K562 (cell line): ENCODE measurements around the gene GARIN5B. TPM values are rescaled to one million over a fixed set of nuclear protein-coding genes. Genes with fewer than 3 reads are reported as not detected.

Experiments
- ATAC-seq: fragments of 200-7000 bp; cut with Tn5 transposase; 3 replicates; pipeline ENCODE4 v1.9.1; 2020; ENCODE audit warnings: moderate library complexity
- BruUV-seq: library from RNA; stranded (reverse); fragments of 400-500 nt; replicated peaks from 2 replicates; lab custom pipeline; 2021; lab: Mats Ljungman, UMichigan
- CTCF ChIA-PET: fragments of 300-600 bp; formaldehyde crosslinking; extraction: SDS; loops from one replicate; lab custom pipeline; 2021; ENCODE audit warnings: low intra/inter-chr PET ratio; lab: Yijun Ruan, JAX
- POLR2A ChIA-PET: fragments of 300-600, 350-650 bp; sonication (Branson Sonifier 250); formaldehyde crosslinking; extraction: SDS; loops from one replicate; lab custom pipeline; 2021; ENCODE audit warnings: antibody characterized with exemption, inconsistent platforms; lab: Yijun Ruan, JAX
- DNase-seq, 4 experiments: peaks; one replicate each; pipeline versions ENCODE4 v3.0.0 to v3.0.0-alpha.2; 2011 to 2018; ENCODE audit warnings: low spot score in 3 of 4, mixed read lengths in 3 of 4; ENCODE audit errors: extremely low read depth in 1 of 4
- FAIRE-seq: peaks from 2 replicates; lab custom pipeline; 2011; peaks lifted over from hg19 to GRCh38; lab: Jason Lieb, UNC
- H2AFZ ChIP-seq: 2 replicates; pipeline ENCODE4 v1.6.0; 2011; ENCODE audit warnings: low read depth, low read length, control low read depth, inconsistent platforms
- H3K27ac ChIP-seq: fragments of 200-600 bp; 3 replicates; pipeline ENCODE4 v1.8.0; 2011; ENCODE audit warnings: low read depth, mild to moderate bottlenecking, control low read depth, inconsistent platforms, low read length, moderate library complexity, mixed read lengths; ENCODE audit errors: extremely low read depth
- H3K27me3 ChIP-seq, 2 experiments: fragments of 300-600 bp in 1 of 2; 2 replicates in 1 of 2; 3 replicates in 1 of 2; pipeline versions ENCODE4 v1.6.0 to v1.8.0; 2011; ENCODE audit warnings: inconsistent platforms in 2 of 2, low read length in 2 of 2, mild to moderate bottlenecking in 1 of 2, mixed read lengths in 1 of 2, moderate library complexity in 1 of 2; ENCODE audit not compliant: control insufficient read depth in 2 of 2, insufficient read depth in 2 of 2
- H3K36me3 ChIP-seq: fragments of 300-600 bp; 3 replicates; pipeline ENCODE4 v1.8.0; 2011; ENCODE audit warnings: mild to moderate bottlenecking, low read length, inconsistent platforms; ENCODE audit not compliant: control insufficient read depth, insufficient read depth
- H3K4me1 ChIP-seq, 2 experiments: fragments of 200-600 bp in 1 of 2; replicated peaks in 1 of 2; 2 replicates in 1 of 2; 3 replicates in 1 of 2; pipeline versions ENCODE4 v1.5.1 to v1.8.0; 2011; ENCODE audit warnings: inconsistent platforms in 2 of 2, low read length in 2 of 2, mild to moderate bottlenecking in 1 of 2, mixed read lengths in 1 of 2, moderate library complexity in 1 of 2; ENCODE audit not compliant: control insufficient read depth in 2 of 2, insufficient read depth in 2 of 2
- H3K4me2 ChIP-seq: 2 replicates; pipeline ENCODE4 v1.6.1; 2011; ENCODE audit warnings: low read length, control low read depth, inconsistent platforms, mixed read lengths; ENCODE audit not compliant: insufficient read depth
- H3K4me3 ChIP-seq: fragments of 200-600 bp; sonication (generic), shearing (Covaris generic); 2 replicates; pipeline ENCODE4 v1.5.1; 2016; ENCODE audit warnings: control low read depth, inconsistent platforms
- H3K79me2 ChIP-seq: fragments of 200-600 bp; 3 replicates; pipeline ENCODE4 v1.8.0; 2011; ENCODE audit warnings: low read length, inconsistent platforms; ENCODE audit not compliant: control insufficient read depth, insufficient read depth
- H3K9ac ChIP-seq, 2 experiments: 2 replicates each; pipeline versions ENCODE4 v1.6.0 to v1.6.1; 2011; ENCODE audit warnings: low read depth in 2 of 2, low read length in 2 of 2, control low read depth in 1 of 2, inconsistent platforms in 1 of 2, mild to moderate bottlenecking in 1 of 2, mixed read lengths in 1 of 2; ENCODE audit not compliant: insufficient read depth in 1 of 2
- H3K9me1 ChIP-seq: one replicate; pipeline ENCODE4 v1.6.0; 2011; ENCODE audit warnings: inconsistent platforms, mild to moderate bottlenecking, low read length, moderate library complexity; ENCODE audit not compliant: control insufficient read depth, insufficient read depth
- H3K9me3 ChIP-seq: replicated peaks from 2 replicates; pipeline ENCODE4 v1.5.1; 2011; ENCODE audit warnings: low read depth, low read length, inconsistent platforms; ENCODE audit not compliant: control insufficient read depth, insufficient read depth
- H4K20me1 ChIP-seq: replicated peaks from 2 replicates; pipeline ENCODE4 v1.6.1; 2011; ENCODE audit warnings: low read length, inconsistent platforms, mixed read lengths; ENCODE audit not compliant: control insufficient read depth, insufficient read depth
- FOXM1 ChIP-seq, 2 experiments: fragments of 450-650 bp in 1 of 2; sonication (generic) in 1 of 2; formaldehyde crosslinking in 1 of 2; IDR thresholded peaks; 2 replicates each; pipeline versions ENCODE4 v1.6.1 to v1.9.0; 2017 to 2022; ENCODE audit warnings: low read depth in 2 of 2, mild to moderate bottlenecking in 2 of 2, missing genetic modification reagents in 1 of 2, moderate library complexity in 1 of 2
- ZBTB33 ChIP-seq: sonication (generic); formaldehyde crosslinking; IDR thresholded peaks from 2 replicates; pipeline ENCODE4 v1.8.1; 2023; ENCODE audit warnings: mild to moderate bottlenecking, missing genetic modification reagents
- ZNF57 ChIP-seq: fragments of 450-650 bp; formaldehyde crosslinking; IDR thresholded peaks from 2 replicates; pipeline ENCODE4 v1.4.0; 2020; ENCODE audit warnings: mild to moderate bottlenecking, moderate library complexity
- WGBS: fragments of 100-300 bp; shearing (Covaris generic); methylation state at CpG from one replicate; pipeline ENCODE4 v1.1.6; 2016; ENCODE audit warnings: low coverage, mixed read lengths; ENCODE audit not compliant: insufficient coverage; ENCODE audit errors: missing lambda C conversion rate; 5-methylcytosine and 5-hydroxymethylcytosine counted together
- in situ Hi-C: fragments of 300-500 bp; cut with MboI; formaldehyde crosslinking; loops from 4 replicates; pipeline ENCODE4 v1.15.0; 2018; ENCODE audit warnings: inconsistent platforms, mixed read lengths
- intact Hi-C: fragments of 100-400 bp; cut with micrococcal nuclease; formaldehyde crosslinking; loops from 2 replicates; pipeline ENCODE4 v1.14.2; 2022
- polyA plus RNA-seq, 8 experiments: library from polyadenylated mRNA; depleted of rRNA in 4 of 8; stranded (reverse) in 5 of 8; unstranded in 3 of 8; fragments of >200 nt; fragmentation: Nextera tagmentation in 2 of 8; fragmentation: Illumina TruSeq in 1 of 8; extraction: Ambion mirVana in 2 of 8; extraction: Trizol in 1 of 8; gene quantifications; 2 replicates each; pipeline versions ENCODE4 v1.2.1 to v1.2.3, GENCODE V29; 2011 to 2014; ENCODE audit warnings: inconsistent platforms in 1 of 8, missing spikeins in 1 of 8
- total RNA-seq, 7 experiments: library from RNA; depleted of rRNA in 6 of 7; stranded (reverse); fragments of >200 nt in 6 of 7; fragmentation: Illumina TruSeq in 2 of 7; extraction: Trizol in 2 of 7; gene quantifications; 2 replicates each; pipeline versions ENCODE4 v1.2.1 to v1.2.3, GENCODE V29; 2011 to 2021; ENCODE audit warnings: low replicate concordance in 1 of 7

GARIN5B gene
- total and polyA plus RNA-seq, 9 of the 15 experiments (the other 6 are each of a cell fraction or from before 2014, with no cell fraction given), result not detected

GRCh38 chr19:55365245-55365644, 2.2 kb upstream of the GARIN5B start (continued):
- no peak for TF ChIP-seq ZNF57

- intact Hi-C loops, result no loop called here
- WGBS, result 61% methylated on average over 15 of the region's 38 CpGs
- Histone ChIP-seq H3K9ac (peak overlapping the region in 1 of 2 experiments; percentile 74; a peak in 1 of 4 replicates), H3K79me2 (no peaks in the 10 kb centered on the region), H3K27me3 (peaks cover 0 to 2% of the 10 kb centered on the region in 2 experiments; a peak in 2 of 5 replicates), H3K4me3 (no peak overlapping the region), H4K20me1 (no peaks in the 10 kb centered on the region), H3K4me1 (peaks cover 0 to 54% of the 10 kb centered on the region in 2 experiments; a peak in 2 of 5 replicates), H3K9me3 (no peaks in the 10 kb centered on the region), H3K9me1 (no peaks in the 10 kb centered on the region), H2AFZ (no peak overlapping the region), H3K36me3 (no peaks in the 10 kb centered on the region), H3K4me2 (no peak overlapping the region), H3K27ac (no peak overlapping the region)
- in situ Hi-C loops, result no loop called here
- TF ChIP-seq ZBTB33 (CRISPR knock-in tag), result peak; percentile 27; the same call in 1 of the 2 replicates
- TF ChIP-seq FOXM1 (IDR thresholded peaks at IDR 0.05; ENCODE audit: low read depth), result no peak
- no peak for TF ChIP-seq FOXM1 (CRISPR knock-in tag; IDR thresholded peaks at IDR 0.05; ENCODE audit: low read depth)
- FAIRE-seq (no peak), DNase-seq (no peak), ATAC-seq (no peak)
- ChIA-PET POLR2A (interaction anchor here (0.6 kb wide), 1 partner anchor 44 kb away, joined by 3 read pairs; no protein-coding TSS in a partner anchor), CTCF (no interaction called here)
- BruUV-seq, result no TSS peak
Observed at GRCh38 chr19:55362174-55362989, 678 bp downstream of the GARIN5B start.
